DMS153 (cell line): ENCODE data around the gene RBM25.
"Not testable (repeated sequence)": the region's sequence is repeated elsewhere in the genome, so short reads cannot be mapped to it uniquely, and the experiment has no call there.

ENCODE experiments used
- DNase-seq: peaks from one replicate; lab custom pipeline; 2025; lab: John Stamatoyannopoulos, UW

RBM25 gene

DNA sequence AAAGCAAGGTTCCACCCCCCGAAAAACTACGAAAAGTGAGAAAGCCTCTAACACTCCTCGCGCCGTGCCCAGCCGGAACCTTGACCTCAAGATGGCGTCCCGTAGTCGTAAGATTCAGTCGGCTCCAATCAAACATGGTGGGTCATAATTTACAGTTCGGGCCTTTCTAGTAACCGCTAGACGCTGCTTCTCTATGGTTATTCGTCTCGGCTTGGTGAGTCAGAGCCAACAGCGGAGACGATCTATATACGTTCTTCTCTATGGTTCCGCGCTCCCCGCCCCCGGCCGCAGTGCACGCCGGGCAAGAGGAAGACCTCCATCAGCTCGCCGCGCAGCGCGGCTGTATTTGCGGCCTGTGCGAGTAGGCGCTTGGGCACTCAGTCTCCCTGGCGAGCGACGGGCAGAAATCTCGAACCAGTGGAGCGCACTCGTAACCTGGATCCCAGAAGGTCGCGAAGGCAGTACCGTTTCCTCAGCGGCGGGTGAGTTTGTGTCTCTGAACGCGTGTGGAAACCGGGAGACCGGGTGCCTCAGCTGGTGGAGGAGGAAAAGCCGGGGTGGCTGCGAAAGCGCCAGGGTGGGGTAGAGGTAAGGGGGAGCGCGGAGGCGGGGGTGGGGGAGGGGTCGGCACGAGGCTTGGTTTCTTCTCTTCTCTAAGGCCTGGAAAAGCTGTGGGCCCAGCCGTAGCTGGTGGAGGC lies at the start of gene RBM25:
Gene RBM25 (plus strand): TSS at position 311 of the 698 bp plus-strand sequence. CDS start 13,108 bp downstream, outside the sequence.
- DNase-seq = peak; percentile 99

DNA sequence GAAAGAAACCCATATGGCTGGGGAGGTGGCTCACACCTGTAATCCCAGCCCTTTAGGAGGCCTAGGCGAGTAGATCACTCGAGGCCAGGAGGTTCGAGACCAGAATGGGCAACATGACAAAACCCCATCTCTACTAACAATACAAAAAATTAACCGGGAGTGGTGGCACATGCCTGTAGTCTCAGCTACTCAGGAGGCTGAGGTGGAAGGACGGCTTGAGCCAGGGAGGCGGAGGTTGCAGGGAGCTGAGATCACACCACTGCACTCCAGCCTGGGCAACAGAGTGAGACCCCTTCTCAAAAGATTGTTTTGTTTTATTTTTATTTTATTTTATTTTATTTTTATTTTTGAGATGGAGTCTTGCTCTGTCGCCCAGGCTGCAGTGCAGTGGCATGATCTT lies 47.1 kb upstream of the RBM25 start:
- DNase-seq = not testable (repeated sequence)

DNA sequence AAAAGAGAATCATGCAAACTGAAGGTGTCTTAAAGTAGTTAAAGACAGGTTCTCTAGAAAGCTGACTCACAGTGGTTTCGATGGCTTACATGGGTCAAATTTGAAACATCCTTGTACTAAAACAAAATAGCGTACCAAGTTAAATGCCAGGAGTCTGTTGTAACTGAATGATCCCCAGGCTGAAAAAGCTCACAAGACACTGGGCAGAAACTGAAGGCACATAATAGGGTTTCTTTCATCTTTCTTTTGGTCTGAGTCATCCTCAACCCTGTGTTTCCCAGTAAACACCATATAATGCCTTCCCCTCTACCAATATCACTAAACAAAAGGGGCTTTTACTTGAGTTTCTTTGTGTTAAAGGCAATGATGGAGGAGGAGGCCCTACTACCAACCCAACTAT lies 44.2 kb upstream of the RBM25 start:
- no peak for DNase-seq

DNA sequence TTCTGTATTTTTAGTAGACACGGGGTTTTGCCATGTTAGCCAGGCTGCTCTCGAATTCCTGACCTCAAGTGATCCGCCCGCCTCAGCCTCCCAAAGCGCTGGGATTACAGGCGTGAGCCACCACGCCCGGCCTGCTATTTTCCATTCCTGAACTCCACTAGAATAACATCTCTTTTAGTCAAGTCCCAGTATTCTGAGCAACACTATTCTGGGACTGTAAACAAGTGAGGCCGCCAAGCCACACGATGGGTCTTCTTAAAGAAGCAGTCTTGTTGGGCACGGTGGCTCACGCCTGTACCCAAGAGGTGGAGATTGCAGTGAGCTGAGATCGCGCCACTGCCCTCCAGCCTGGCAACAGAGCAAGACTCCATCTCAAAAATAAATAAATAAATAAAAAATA lies 42.8 kb upstream of the RBM25 start:
- DNase-seq = not testable (repeated sequence)

DNA sequence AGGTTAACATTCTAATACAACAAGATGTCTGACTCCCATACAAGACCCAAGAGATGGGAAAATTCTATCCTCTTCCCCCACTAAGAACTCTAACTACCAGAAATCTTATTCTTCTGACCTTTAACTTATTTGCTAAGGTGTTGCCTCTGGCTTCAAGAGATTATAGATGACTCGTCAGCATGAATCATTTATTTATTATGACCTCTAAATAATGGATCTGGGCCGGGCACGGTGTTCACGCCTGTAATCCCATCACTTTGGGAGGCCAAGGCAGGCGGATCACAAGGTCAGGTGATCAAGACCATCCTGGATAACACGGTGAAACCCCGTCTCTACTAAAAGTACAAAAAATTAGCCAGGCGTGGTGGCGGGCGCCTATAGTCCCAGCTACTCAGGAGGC lies 42.3 kb upstream of the RBM25 start:
- DNase-seq = not testable (repeated sequence)

DNA sequence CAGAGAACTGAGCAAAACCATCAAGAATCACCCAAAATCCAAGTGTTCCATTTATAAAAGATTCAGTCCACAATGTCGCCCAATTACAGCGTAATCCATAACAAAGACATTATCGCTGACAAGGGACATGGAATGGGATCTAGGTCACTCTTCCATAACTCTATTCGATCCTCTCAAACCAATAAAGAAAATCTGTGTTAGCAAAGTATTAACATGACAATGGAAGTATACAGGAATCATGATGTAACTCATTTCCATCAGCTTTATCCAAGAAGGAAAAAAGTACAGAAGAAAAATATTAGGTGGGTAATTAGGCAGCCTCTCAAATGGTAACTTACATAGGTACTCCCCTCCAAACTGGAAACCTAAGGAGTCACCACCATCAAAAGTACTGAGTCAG lies 36.3 kb upstream of the RBM25 start:
- DNase-seq = no peak

DNA sequence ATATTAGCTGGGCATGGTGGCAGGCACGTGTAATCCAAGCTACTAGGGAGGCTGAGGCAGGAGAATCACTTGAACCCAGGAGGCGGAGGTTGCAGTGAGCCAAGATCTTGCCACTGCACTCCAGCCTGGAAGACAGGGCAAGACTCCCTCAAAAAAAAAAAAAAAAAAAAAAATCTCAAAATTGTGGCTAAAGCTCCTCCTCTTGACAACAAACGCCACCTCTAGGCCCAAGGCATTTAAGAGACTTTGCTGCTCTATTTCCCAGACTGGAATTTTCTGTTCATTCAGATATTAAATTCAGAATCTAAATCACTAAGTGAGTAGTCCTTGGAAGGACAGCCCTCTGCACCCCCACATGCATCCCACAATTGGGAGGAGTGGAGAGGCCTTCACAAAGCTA lies 32.8 kb upstream of the RBM25 start:
- DNase-seq = no peak

DNA sequence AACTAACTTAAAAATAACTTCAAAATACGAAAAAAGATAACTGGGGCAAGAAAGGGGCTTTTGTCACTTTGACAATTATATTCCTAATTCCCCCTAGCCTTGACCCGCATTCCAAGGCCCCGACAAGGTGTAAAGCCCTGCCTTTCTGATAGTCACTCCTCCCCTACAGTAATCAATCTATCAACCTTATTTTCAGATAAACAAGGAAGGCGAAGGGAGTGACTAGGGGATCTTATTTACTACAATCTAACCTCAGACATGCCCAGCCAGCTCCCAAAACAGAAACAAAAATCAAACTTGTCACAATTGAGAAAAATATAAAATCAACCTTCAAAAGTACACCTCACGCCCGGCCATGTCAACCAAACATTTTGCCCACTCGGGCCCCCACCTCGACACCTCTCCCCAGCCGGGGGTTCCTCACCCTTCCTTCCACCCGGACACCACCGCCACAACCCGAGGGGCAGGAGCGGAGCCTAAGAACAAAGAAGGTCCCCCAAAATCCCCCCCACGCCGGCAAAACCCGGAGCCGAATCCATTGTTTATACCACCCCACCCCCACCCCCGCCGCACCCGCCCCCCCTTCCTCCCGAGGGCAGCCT lies 32.0 kb upstream of the RBM25 start:
- DNase-seq = no peak

DNA sequence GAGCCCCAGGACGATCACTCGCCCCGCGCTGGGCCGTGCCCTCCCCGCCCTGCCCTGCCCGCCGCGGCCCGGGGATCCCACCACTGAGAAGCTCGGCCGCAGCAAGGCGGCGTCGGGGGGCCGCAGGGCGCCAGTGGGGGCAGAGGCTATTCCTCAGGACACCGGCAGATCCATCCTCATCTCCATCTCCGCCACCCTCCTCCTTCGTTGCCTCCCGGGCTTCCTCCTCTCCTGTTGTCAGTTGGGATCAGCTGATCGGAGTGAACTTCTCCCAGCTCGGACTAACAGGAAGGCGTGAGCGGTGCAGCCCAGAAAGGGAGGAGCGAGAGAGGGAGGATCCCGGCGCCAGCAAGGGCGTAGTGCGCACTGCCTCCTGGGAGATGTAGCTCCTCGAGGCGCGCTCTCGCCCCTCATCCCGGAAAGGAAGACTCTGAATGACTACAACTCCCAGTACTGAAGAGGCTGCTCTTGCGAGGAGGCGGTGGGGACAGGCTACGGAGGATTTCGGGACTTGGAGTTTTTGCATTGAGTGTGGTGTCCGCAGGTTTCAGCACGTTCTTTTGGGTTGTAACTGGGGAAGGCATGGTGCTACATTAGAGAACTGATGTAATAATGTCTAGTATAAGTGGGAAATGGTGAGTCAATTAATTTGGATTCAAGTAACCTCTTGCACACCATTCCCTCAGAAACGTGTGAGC lies 31.3 kb upstream of the RBM25 start, which contains the start of gene ZFYVE1:
Gene ZFYVE1 (minus strand): TSS at position 262 of the 698 bp plus-strand sequence. CDS start 2,598 bp downstream, outside the sequence.
- peak; percentile 97 for DNase-seq

DNA sequence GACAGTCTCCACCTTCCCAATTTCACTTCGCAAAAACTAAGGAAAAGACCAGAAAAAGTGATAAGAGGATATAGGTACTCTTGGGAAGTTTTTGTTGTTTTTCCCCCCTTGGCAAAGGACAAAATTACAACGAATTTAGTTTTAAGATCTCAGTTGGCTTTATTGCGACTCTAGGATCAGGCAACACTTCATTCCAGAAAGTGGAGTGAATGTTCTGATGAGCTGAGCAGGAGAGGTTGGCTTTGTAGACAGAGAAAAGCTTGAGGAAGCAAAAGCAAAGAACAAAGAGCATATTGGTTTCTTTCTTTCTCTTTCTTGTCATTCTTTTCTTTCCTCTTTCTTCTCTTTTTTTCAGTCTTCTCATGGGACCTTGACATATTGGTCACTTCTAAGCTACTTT lies 30.8 kb upstream of the RBM25 start:
- DNase-seq = no peak

DNA sequence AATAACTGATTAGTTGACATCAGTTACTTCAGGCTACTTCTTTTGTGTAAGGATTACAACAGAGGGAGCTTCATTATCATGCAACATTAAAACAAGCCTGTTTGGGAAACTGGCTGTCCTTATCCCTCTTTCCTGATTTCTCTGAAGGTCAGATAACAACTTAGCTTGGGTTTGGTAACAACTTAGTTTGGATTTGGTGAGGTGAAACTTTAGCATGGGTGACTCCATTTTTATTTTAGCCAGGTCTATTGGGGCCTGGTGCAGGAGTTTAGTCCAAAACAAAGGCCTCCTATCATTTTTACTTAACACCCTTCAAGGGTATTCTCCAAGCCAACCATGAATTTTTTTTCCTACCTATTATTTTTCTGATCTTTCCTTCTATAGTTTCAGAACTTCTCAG lies 30.4 kb upstream of the RBM25 start:
- DNase-seq = no peak

DNA sequence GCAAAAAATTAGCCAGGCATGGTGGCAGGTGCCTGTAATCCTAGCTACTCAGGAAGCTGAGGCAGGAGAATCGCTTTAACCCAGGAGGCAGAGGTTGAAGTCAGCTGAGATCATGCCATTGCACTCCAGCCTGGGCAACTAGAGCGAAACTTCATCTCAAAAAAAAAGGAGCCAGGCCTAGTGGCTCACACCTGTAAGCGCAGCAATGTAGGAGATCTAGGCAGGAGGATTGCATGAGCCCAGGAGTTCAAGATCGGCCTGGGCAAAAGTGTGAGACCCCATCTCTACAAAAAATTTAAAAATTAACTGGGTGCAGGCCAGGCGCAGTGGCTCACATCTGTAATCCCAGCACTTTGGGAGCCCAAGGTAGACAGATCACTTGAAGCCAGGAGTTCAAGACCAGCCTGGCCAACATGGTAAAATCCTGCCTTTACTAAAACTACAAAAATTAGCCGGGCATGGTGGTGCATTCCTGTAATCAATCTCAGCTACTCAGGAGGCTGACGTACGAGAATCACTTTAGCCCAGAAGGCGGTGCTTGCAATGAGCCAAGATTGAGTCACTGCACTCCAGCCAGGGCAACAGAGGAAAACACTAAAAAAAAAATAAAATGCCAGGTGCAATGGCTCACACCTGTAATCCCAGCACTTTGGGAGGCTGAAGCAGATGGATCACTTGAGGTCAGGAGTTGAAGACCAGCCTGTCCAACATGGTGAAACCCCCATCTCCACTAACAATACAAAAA lies 21.5 kb upstream of the RBM25 start:
- DNase-seq = not testable (repeated sequence)

DNA sequence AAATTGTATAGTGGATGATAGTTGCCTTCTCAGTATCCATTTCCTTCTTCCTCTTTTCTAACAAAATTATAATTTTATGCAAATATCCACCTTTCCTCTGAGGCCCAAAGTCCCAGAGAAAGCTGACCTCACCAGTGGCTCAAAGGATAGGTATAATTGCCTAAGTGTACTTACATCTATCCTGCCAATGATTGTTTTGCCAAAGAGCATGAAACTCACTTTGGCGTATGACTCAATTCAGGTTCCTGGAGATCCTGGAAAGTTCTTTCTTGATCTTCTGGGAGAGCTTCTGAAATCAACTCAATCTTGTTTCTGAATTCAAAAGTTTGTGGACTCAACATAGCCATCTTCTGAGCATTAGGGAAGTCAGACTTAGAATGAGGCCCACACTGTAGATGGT lies 10.5 kb upstream of the RBM25 start:
- DNase-seq = no peak

DNA sequence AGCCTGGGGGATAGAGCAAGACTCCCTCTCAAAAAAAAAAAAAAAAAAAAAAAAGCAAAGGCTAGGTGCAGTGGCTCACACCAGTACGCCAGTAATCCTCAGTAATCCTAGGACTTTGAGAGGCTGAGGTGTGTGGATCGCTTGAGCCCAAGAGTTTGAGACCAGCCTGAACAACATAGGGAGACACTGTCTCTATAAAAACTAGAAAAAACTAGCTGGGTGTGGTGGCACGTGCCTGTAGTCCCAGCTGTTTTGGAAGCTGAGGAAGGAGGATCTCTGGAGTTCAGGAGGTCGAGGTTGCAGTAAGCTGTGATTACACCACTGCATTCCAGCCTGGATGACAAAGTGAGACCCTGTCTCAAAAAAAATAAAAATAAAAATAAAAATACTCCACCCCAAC lies 8.9 kb upstream of the RBM25 start:
- no peak for DNase-seq

DNA sequence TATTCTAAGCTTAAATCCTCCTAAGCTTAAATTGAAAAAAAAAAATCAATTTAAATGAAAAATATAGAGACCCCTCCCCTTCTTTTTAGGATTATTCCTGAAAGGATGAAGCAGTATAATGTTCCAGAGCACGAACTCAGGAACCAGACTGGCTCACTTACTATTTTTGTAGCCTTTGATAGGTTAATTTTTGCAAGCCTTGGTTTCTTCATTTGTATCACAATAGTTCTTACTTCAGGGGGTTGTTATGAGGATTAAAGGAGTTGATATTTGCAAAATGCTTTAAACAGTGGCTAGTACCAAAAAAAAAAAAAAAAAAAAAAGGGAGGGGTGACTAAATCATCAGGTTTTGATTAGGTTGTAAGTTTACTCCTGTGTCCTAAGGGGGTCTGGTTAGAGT lies 3.1 kb upstream of the RBM25 start:
- no peak for DNase-seq

DNA sequence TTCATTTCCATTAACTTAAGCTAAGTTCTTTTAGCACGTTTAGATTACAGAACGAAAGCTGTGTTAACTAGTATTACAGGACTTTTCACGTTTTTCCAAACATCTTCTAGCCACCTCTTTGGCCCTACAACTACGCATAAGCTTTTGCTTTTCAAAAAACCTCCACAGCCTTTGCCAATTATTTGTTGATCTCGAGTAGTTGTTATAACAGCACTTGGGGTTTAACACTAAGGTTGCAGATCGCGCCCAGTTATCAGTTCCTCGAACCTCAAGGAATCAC lies 450 bp upstream of the RBM25 start:
- no peak for DNase-seq

DNA sequence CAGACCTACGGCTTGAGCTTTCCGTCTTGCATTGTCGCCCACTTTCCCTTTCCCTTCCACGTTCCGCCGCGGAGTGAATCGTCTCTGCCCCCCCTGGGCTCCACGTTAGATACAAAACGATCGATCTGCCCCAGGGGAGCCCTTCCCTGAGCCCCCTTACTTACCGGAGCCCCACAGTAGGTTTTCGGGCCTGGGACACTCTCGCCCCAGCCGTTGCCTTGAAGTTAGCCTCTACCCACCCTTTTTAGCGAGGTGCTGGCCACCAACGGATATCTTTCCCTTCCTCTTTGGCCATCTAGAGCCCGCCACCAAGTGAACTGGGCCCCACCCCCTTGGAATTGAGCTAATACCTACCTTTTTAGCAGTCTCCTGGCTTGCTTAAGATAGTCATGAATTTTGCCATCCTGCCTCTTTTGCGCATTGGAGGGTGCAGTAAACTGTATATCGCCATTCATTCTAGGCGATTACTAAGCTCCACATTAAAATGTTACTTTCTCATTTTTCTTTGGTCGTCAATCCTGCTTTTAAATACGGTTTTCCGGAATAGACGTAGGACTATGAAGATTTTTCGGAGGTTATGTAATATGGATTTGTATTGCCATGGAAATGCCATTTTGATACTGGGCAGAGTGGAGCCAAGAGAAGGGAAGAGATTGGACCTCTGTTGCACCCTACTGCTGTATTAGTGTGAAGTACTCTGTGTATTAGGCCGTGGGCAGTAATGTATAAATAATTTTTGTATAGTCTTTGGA lies 764 bp downstream of the RBM25 start:
- no peak for DNase-seq

DNA sequence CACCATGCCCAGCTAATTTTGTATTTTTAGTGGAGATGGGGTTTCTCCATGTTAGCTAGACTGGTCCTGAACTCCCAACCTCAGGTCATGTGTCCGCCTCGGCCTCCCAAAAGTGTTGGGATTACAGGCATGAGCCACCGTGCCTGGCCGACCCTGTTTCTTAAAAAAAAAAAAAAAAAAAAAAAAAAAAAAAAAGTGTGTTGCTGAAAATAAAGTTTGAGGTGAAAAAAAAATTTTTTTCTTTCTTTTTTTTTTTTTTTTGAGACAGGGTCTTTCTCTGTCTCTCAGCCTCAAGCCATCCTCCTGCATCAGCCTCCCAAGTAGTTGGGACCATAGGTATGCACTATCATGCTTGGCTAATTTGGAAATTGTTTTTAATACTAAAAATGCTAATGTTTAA lies 11.3 kb downstream of the RBM25 start:
- DNase-seq = no peak

DNA sequence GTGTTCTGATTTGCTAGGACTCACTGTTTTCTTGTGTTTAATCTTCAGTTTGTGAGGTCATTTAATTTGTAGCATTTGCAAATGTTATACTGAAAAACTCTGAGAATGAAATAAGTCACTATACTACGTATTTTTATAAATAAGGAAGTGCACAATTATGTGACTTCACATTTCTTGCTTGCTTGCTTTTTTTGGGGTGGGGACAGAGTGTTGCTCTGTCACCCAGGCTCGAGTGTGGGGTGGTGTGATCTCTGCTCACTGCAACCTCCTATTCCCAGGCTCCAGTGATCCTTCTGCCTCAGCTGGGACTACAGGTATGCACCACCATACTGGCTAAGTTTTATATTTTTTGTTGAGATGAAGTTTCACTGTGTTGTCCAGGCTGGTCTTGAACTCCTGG lies 32.7 kb downstream of the RBM25 start:
- no peak for DNase-seq

DNA sequence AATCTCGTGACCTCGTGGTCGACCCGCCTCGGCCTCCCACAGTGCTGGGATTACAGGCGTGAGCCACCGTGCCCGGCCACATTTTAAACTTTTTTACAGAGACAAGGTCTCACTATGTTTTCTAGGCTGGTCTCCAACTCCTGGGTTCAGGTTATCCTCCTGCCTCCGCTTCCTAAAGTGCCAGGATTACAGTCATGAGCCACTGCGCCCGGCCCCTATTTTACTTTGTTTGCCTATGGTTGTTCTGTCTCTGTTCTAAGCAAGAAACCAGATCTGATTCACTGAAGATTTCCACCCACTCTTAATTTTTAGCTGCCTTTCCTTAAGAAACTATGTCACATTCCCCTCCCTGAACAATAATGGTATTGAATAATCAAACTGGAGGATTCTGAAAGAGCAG lies 39.1 kb downstream of the RBM25 start:
- DNase-seq = no peak

DNA sequence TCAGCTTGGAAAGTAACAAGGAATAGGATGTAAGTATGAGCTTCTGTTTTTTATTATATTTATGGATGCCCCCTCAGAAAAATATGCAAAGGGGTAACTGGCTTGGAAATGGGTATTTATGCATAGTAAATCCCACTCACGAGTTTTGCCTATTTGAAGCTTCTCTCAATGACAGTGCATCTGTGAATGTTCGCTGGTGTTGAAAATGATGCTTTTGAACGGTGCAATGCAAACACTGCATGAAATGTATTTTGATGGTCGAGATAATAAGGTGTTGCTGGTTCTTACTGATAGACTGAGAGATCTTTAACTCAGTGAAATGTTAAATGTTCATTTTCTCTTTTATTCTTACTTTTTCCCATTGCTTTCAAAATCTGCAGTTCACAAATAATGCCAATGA lies 42.0 kb downstream of the RBM25 start:
- no peak for DNase-seq
